B cell (primary cell): ENCODE results near the gene FRMPD3. TPM values are rescaled to one million over a fixed set of nuclear protein-coding genes. Genes with fewer than 3 reads are reported as not detected.
"Not testable (repeated sequence)": the region's sequence is repeated elsewhere in the genome, so short reads cannot be mapped to it uniquely, and the experiment has no call there.

ENCODE experiments used
- ATAC-seq: fragments of 200-7000 bp; cut with Tn5 transposase; one replicate; pipeline ENCODE4 v1.10.0; 2021; ENCODE audit warnings: low read depth, mild to moderate bottlenecking, moderate number of reproducible peaks, moderate library complexity
- CTCF ChIA-PET: fragments of 350-600 bp; sonication (Branson Sonifier 250); formaldehyde crosslinking; loops from one replicate; lab custom pipeline; 2021; ENCODE audit warnings: antibody characterized with exemption, inconsistent platforms; lab: Charles Lee
- POLR2A ChIA-PET: fragments of 350-600 bp; sonication (Branson Sonifier 250); formaldehyde crosslinking; loops from one replicate; lab custom pipeline; 2021; ENCODE audit warnings: antibody characterized with exemption; lab: Charles Lee
- DNase-seq: peaks from one replicate; pipeline ENCODE4 v3.0.0; 2013
- H2AFZ ChIP-seq: 2 replicates; pipeline ENCODE4 v1.6.1; 2012; ENCODE audit warnings: mild to moderate bottlenecking, low read depth, low read length; ENCODE audit not compliant: insufficient read depth, poor library complexity, severe bottlenecking
- H3K27ac ChIP-seq, 2 donors: 1 replicate in 1 of 2; 2 replicates in 1 of 2; pipeline ENCODE4 v1.5.1; 2012 to 2013; ENCODE audit warnings: low read length in 2 of 2, mild to moderate bottlenecking in 2 of 2, moderate library complexity in 1 of 2
- H3K27me3 ChIP-seq, 4 experiments: fragments of 200-600 bp in 1 of 4; sonication (generic) in 1 of 4; replicated peaks in 1 of 4; 1 replicate in 2 of 4; 2 replicates in 2 of 4; pipeline versions ENCODE4 v1.6.1 to v1.7.0; 2013 to 2016; ENCODE audit warnings: low read length in 3 of 4, mild to moderate bottlenecking in 2 of 4, mixed read lengths in 1 of 4, moderate library complexity in 1 of 4; ENCODE audit not compliant: insufficient read depth in 4 of 4, control insufficient read depth in 3 of 4; ENCODE audit errors: control extremely low read depth in 1 of 4
- H3K36me3 ChIP-seq, 2 experiments: replicated peaks in 1 of 2; 1 replicate in 1 of 2; 2 replicates in 1 of 2; pipeline versions ENCODE4 v1.6.1 to v1.7.1; 2013; ENCODE audit warnings: low read length in 1 of 2; ENCODE audit not compliant: insufficient read depth in 2 of 2, control insufficient read depth in 1 of 2; ENCODE audit errors: control extremely low read depth in 1 of 2, extremely low read depth in 1 of 2
- H3K4me1 ChIP-seq, 2 donors: fragments of 200-600 bp in 1 of 2; sonication (generic) in 1 of 2; 1 replicate in 1 of 2; 2 replicates in 1 of 2; pipeline versions ENCODE4 v1.5.1 to v1.6.1; 2013 to 2017; ENCODE audit warnings: low read length in 2 of 2; ENCODE audit not compliant: control insufficient read depth in 2 of 2, insufficient read depth in 2 of 2
- H3K4me2 ChIP-seq: replicated peaks from 2 replicates; pipeline ENCODE3; 2012; ENCODE audit warnings: mild to moderate bottlenecking, low read depth, low read length; ENCODE audit not compliant: poor library complexity, severe bottlenecking
- H3K4me3 ChIP-seq, 5 experiments: fragments of 200-600 bp in 1 of 5; sonication (generic) in 1 of 5; 1 replicate in 3 of 5; 2 replicates in 2 of 5; pipeline versions ENCODE4 v1.5.1 to v1.7.0; 2011 to 2016; ENCODE audit warnings: low read length in 4 of 5, mild to moderate bottlenecking in 4 of 5, low read depth in 2 of 5, control low read depth in 1 of 5, moderate library complexity in 1 of 5; ENCODE audit not compliant: insufficient read depth in 1 of 5; ENCODE audit errors: control extremely low read depth in 1 of 5, extremely low read depth in 1 of 5
- H3K79me2 ChIP-seq: fragments of 200-600 bp; sonication (generic); one replicate; pipeline ENCODE4 v1.6.0; 2016; ENCODE audit warnings: low read length; ENCODE audit not compliant: control insufficient read depth, insufficient read depth
- H3K9ac ChIP-seq: fragments of 200-600 bp; sonication (generic); 2 replicates; pipeline ENCODE4 v1.6.1; 2017; ENCODE audit warnings: mild to moderate bottlenecking, low read length, moderate library complexity
- H3K9me3 ChIP-seq, 3 donors: one replicate each; pipeline versions ENCODE4 v1.6.1 to v1.7.1; 2013; ENCODE audit warnings: low read length in 2 of 3; ENCODE audit not compliant: control insufficient read depth in 2 of 3, insufficient read depth in 1 of 3; ENCODE audit errors: control extremely low read depth in 1 of 3
- H4K20me1 ChIP-seq: 2 replicates; pipeline ENCODE4 v1.6.0; 2012; ENCODE audit warnings: mild to moderate bottlenecking, low read length; ENCODE audit not compliant: insufficient read depth, control insufficient read depth, poor library complexity, severe bottlenecking
- H3K27ac Mint-ChIP-seq: one replicate; pipeline ENCODE4 v1.8.0; 2021; ENCODE audit warnings: mixed read lengths
- H3K27me3 Mint-ChIP-seq: one replicate; pipeline ENCODE4 v1.8.0; 2021; ENCODE audit warnings: mixed read lengths
- H3K4me1 Mint-ChIP-seq: one replicate; pipeline ENCODE4 v1.8.0; 2021; ENCODE audit warnings: mixed read lengths
- H3K4me3 Mint-ChIP-seq: one replicate; pipeline ENCODE4 v1.8.0; 2021; ENCODE audit warnings: mixed read lengths
- H3K9me3 Mint-ChIP-seq: one replicate; pipeline ENCODE4 v1.8.0; 2022; ENCODE audit warnings: mixed read lengths; ENCODE audit not compliant: insufficient read depth
- CTCF ChIP-seq: fragments of 200-600 bp; IDR thresholded peaks from one replicate; pipeline ENCODE4 v1.8.0; 2022; ENCODE audit warnings: antibody characterized with exemption, mild to moderate bottlenecking
- EZH2 ChIP-seq: IDR thresholded peaks from 2 replicates; pipeline ENCODE4 v1.6.1; 2012; ENCODE audit warnings: borderline replicate concordance, low read depth, mild to moderate bottlenecking, moderate library complexity, low read length; ENCODE audit not compliant: insufficient read depth, poor library complexity, severe bottlenecking
- WGBS: methylation state at CpG from one replicate; pipeline ENCODE4 v1.1.5; 2013; ENCODE audit warnings: missing lambda C conversion rate; ENCODE audit not compliant: insufficient coverage; 5-methylcytosine and 5-hydroxymethylcytosine counted together
- intact Hi-C: fragments of 100-400 bp; cut with micrococcal nuclease; formaldehyde crosslinking; loops from one replicate; pipeline ENCODE4 v1.10.0; 2022
- polyA plus RNA-seq: library from polyadenylated mRNA; depleted of rRNA; stranded (reverse); fragments of >200 nt; gene quantifications from 2 replicates; pipeline ENCODE4 v1.2.3, GENCODE V29; 2012
- total RNA-seq, 2 donors: library from RNA; stranded (reverse); fragments of 120-200 nt in 1 of 2; gene quantifications; 1 replicate in 1 of 2; 2 replicates in 1 of 2; pipeline versions ENCODE4 v1.2.3 to v1.2.4, GENCODE V29; 2013 to 2022

Gene FRMPD3
- total and polyA plus RNA-seq, 2 donors (not counting 1 experiment from before 2014, with no cell fraction given): 1.1 to 2.2 TPM

- intact Hi-C loops: no loop called here
- no peaks in the 10 kb centered on the region for H3K36me3 ChIP-seq
- Mint-ChIP-seq H3K4me3 (no peak overlapping the region), H3K4me1 (peaks cover 8% of the 10 kb centered on the region), H3K9me3 (no peaks in the 10 kb centered on the region), H3K27ac (no peak overlapping the region), H3K27me3 (no peaks in the 10 kb centered on the region)
- TF ChIP-seq CTCF (no peak), EZH2 (no peak)
- DNase-seq: no peak
- ATAC-seq: no peak
- no peak overlapping the region for H3K4me3 ChIP-seq
- H3K79me2 ChIP-seq: no peaks in the 10 kb centered on the region
- H3K4me1 ChIP-seq: no peaks in the 10 kb centered on the region
- H2AFZ ChIP-seq: no peak overlapping the region
- no peak overlapping the region for H3K9ac ChIP-seq
- POLR2A ChIA-PET: no interaction called here
- H4K20me1 ChIP-seq: no peaks in the 10 kb centered on the region
- no peaks in the 10 kb centered on the region for H3K27me3 ChIP-seq
- CTCF ChIA-PET: no interaction called here
- H3K27ac ChIP-seq: no peak overlapping the region
- no peak overlapping the region for H3K4me2 ChIP-seq
- H3K9me3 ChIP-seq: no peaks in the 10 kb centered on the region
- no CpG with 5 or more reads among the region's 2 CpGs for WGBS
Observed at GRCh38 chrX:107470198-107470597, 20.7 kb downstream of the FRMPD3 start.

GRCh38 chrX:107470971-107471370, 21.5 kb downstream of the FRMPD3 start:
- Histone ChIP-seq H3K36me3 (no peaks in the 10 kb centered on the region), H3K4me2 (no peak overlapping the region), H3K4me1 (no peaks in the 10 kb centered on the region), H3K4me3 (no peak overlapping the region), H3K27ac (no peak overlapping the region), H2AFZ (no peak overlapping the region), H3K27me3 (no peaks in the 10 kb centered on the region), H3K9me3 (no peaks in the 10 kb centered on the region), H4K20me1 (no peaks in the 10 kb centered on the region), H3K9ac (no peak overlapping the region), H3K79me2 (no peaks in the 10 kb centered on the region)
- Mint-ChIP-seq H3K4me1 (peaks cover 5% of the 10 kb centered on the region), H3K4me3 (no peak overlapping the region), H3K27me3 (no peaks in the 10 kb centered on the region), H3K9me3 (no peaks in the 10 kb centered on the region), H3K27ac (no peak overlapping the region)
- TF ChIP-seq CTCF (no peak), EZH2 (no peak)
- ATAC-seq: no peak
- intact Hi-C loops: no loop called here
- ChIA-PET CTCF (no interaction called here), POLR2A (no interaction called here)
- no peak for DNase-seq
- WGBS: no CpG with 5 or more reads among the region's 7 CpGs

GRCh38 chrX:107471420-107471819, 22.0 kb downstream of the FRMPD3 start:
- H3K9ac ChIP-seq, DNase-seq, H4K20me1 ChIP-seq, H2AFZ ChIP-seq, H3K27ac Mint-ChIP-seq, H3K9me3 Mint-ChIP-seq, CTCF ChIA-PET, H3K27me3 Mint-ChIP-seq, H3K4me1 Mint-ChIP-seq, H3K27ac ChIP-seq, H3K9me3 ChIP-seq, H3K4me3 ChIP-seq, H3K4me1 ChIP-seq, H3K4me3 Mint-ChIP-seq, H3K4me2 ChIP-seq, H3K36me3 ChIP-seq, H3K27me3 ChIP-seq, POLR2A ChIA-PET, intact Hi-C loops, H3K79me2 ChIP-seq, ATAC-seq: not testable (repeated sequence)
- no CpG with 5 or more reads among the region's 4 CpGs for WGBS
